Measurements from ENCODE around the gene PTPRN2. TPM values are rescaled to one million over a fixed set of nuclear protein-coding genes. Genes with fewer than 3 reads are reported as not detected.

PTPRN2 gene
- total RNA-seq, 1 experiment from 2014 or later, result 1.1 TPM

- Histone ChIP-seq H3K4me3 (ENCODE audit: low read depth in 2 of 2, low read length in 2 of 2) (no peak overlapping the region), H3K36me3 (ENCODE audit: control insufficient read depth, insufficient read depth, low read length) (no peaks in the 10 kb centered on the region), H3K9me3 (ENCODE audit: control insufficient read depth, insufficient read depth, low read depth, low read length) (no peaks in the 10 kb centered on the region), H3K27me3 (ENCODE audit: control insufficient read depth, insufficient read depth, low read length) (peaks cover 10% of the 10 kb centered on the region), H3K4me1 (ENCODE audit: control insufficient read depth, insufficient read depth, low read length) (no peaks in the 10 kb centered on the region), H3K27ac (ENCODE audit: low read length) (no peak overlapping the region)
- BruUV-seq (replicated peaks), result no TSS peak
- ChIA-PET POLR2A (no interaction called here), CTCF (no interaction called here)
- intact Hi-C loops (cut with micrococcal nuclease; ENCODE audit: unreplicated experiment), result no loop called here
- DNase-seq (ENCODE audit: low read depth, low spot score), result no peak
- TF ChIP-seq REST (IDR thresholded peaks at IDR 0.05; ENCODE audit: insufficient read depth in 1 of 2, low read depth in 2 of 2, low read length in 1 of 2), result no peak
- TF ChIP-seq TCF7L2 (IDR thresholded peaks at IDR 0.05; ENCODE audit: low read depth, low read length), result no peak
- in situ Hi-C loops (cut with HindIII; ENCODE audit: low pct_unique_long_range_greater_than_20kb, low sequenced_read_pairs), result no loop called here
- no peak for ATAC-seq
These were observed 506.7 kb downstream of the PTPRN2 start for GRCh38 chr7:158080899-158081445.

DNA sequence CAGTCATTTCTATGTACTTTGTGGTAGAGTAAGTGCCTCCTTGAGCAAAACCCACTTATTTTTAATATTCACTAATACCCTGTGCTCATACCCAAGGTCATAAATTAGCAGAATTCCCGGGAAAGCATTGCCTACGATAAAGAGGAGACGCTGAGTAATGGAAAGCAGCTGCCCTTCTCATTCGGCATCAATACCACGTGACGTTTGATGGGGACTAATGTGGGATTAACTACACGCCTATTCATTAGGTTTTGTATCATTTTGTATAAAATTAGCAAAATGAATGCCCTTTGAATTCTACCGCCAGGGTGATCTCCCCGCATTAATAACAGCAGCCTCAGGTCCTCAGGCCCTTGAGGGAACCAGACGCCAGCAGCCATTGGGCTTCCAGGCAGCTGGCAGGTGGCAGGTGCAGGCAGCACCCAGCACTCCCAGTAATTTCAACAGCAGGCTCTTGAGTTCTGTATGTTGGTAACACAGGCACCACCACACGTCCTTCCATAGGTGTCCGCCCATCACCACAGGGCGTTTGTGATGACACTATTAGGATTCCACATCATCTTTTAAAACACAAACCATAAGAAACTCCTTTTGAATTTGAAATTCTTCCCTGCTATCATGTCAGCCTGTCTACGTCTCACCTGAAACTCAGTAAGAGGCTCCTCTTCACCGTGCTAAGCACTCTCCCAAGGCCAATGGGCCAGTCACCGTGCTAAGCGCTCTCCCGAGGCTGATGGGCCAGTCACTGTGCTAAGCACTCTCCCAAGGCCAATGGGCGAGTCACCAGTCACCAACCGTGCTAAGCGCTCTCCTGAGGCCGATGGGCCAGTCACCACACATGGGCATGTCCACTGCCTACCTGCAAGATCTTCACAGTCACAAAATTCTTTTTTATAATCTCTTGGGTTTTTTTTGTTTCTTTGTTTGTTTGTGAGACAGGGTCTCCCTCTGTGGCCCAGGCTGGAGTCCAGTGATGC is 509.4 kb downstream of the PTPRN2 start:
- ChIA-PET POLR2A (no interaction called here), CTCF (no interaction called here)
- no peak for ATAC-seq
- H3K27ac ChIP-seq (ENCODE audit: low read length), result no peak overlapping the region
- H3K4me1 ChIP-seq (ENCODE audit: control insufficient read depth, insufficient read depth, low read length), result no peaks in the 10 kb centered on the region
- H3K36me3 ChIP-seq (ENCODE audit: control insufficient read depth, insufficient read depth, low read length), result no peaks in the 10 kb centered on the region
- H3K4me3 ChIP-seq (ENCODE audit: low read depth in 2 of 2, low read length in 2 of 2), result no peak overlapping the region
- no TSS peak for BruUV-seq (replicated peaks)
- DNase-seq (ENCODE audit: low read depth, low spot score), result no peak
- no peak for TF ChIP-seq POLR2AphosphoS5 (IDR thresholded peaks at IDR 0.05; ENCODE audit: low read depth, low read length)
- TF ChIP-seq REST (IDR thresholded peaks at IDR 0.05; ENCODE audit: insufficient read depth in 1 of 2, low read depth in 2 of 2, low read length in 1 of 2), result no peak
- TF ChIP-seq TCF7L2 (IDR thresholded peaks at IDR 0.05; ENCODE audit: low read depth, low read length), result no peak
- TF ChIP-seq, protein P1, sequence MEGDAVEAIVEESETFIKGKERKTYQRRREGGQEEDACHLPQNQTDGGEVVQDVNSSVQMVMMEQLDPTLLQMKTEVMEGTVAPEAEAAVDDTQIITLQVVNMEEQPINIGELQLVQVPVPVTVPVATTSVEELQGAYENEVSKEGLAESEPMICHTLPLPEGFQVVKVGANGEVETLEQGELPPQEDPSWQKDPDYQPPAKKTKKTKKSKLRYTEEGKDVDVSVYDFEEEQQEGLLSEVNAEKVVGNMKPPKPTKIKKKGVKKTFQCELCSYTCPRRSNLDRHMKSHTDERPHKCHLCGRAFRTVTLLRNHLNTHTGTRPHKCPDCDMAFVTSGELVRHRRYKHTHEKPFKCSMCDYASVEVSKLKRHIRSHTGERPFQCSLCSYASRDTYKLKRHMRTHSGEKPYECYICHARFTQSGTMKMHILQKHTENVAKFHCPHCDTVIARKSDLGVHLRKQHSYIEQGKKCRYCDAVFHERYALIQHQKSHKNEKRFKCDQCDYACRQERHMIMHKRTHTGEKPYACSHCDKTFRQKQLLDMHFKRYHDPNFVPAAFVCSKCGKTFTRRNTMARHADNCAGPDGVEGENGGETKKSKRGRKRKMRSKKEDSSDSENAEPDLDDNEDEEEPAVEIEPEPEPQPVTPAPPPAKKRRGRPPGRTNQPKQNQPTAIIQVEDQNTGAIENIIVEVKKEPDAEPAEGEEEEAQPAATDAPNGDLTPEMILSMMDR (IDR thresholded peaks at IDR 0.05), result no peak
- TF ChIP-seq SIN3A (IDR thresholded peaks at IDR 0.05; ENCODE audit: borderline replicate concordance, insufficient read depth, low read depth, low read length), result no peak
- in situ Hi-C loops (cut with HindIII; ENCODE audit: low pct_unique_long_range_greater_than_20kb, low sequenced_read_pairs) (no loop called here), intact Hi-C loops (cut with micrococcal nuclease; ENCODE audit: unreplicated experiment) (no loop called here)
- H3K27me3 ChIP-seq (ENCODE audit: control insufficient read depth, insufficient read depth, low read length), result peaks cover 10% of the 10 kb centered on the region
- no peaks in the 10 kb centered on the region for H3K9me3 ChIP-seq (ENCODE audit: control insufficient read depth, insufficient read depth, low read depth, low read length)
